ENCODE measurements around the gene DHX58. TPM values are rescaled to one million over a fixed set of nuclear protein-coding genes. Genes with fewer than 3 reads are reported as not detected.
A peak's percentile ranks its signal among the peaks of the same experiment; 100 is the strongest.

The DHX58 gene
- total RNA-seq, 1 donor from 2014 or later: 0.41 TPM

GRCh38 chr17:42060231-42060630 is 52.3 kb downstream of the DHX58 start:
- Mint-ChIP-seq H3K27me3 (ENCODE audit: unreplicated experiment) (peaks cover 17% of the 10 kb centered on the region), H3K9me3 (ENCODE audit: unreplicated experiment) (no peaks in the 10 kb centered on the region), H3K27ac (ENCODE audit: unreplicated experiment) (peak overlapping the region; percentile 44), H3K4me3 (ENCODE audit: unreplicated experiment) (no peak overlapping the region), H3K4me1 (ENCODE audit: unreplicated experiment) (peaks cover 19% of the 10 kb centered on the region), H3K36me3 (ENCODE audit: low read depth, unreplicated experiment) (no peaks in the 10 kb centered on the region)
- no peak for DNase-seq (ENCODE audit: low spot score)
- TF ChIP-seq CTCF (IDR thresholded peaks at IDR 0.05; ENCODE audit: unreplicated experiment): no peak

- H3K27ac Mint-ChIP-seq (ENCODE audit: unreplicated experiment): peak overlapping the region; percentile 44
- DNase-seq (ENCODE audit: low spot score): no peak
- peaks cover 21% of the 10 kb centered on the region for H3K4me1 Mint-ChIP-seq (ENCODE audit: unreplicated experiment)
- peaks cover 17% of the 10 kb centered on the region for H3K27me3 Mint-ChIP-seq (ENCODE audit: unreplicated experiment)
- no peak overlapping the region for H3K4me3 Mint-ChIP-seq (ENCODE audit: unreplicated experiment)
- TF ChIP-seq CTCF (IDR thresholded peaks at IDR 0.05; ENCODE audit: unreplicated experiment): no peak
- H3K36me3 Mint-ChIP-seq (ENCODE audit: low read depth, unreplicated experiment): no peaks in the 10 kb centered on the region
- H3K9me3 Mint-ChIP-seq (ENCODE audit: unreplicated experiment): no peaks in the 10 kb centered on the region
These were observed 52.7 kb downstream of the DHX58 start for GRCh38 chr17:42059815-42060214.

- no peak overlapping the region for H3K4me3 Mint-ChIP-seq (ENCODE audit: unreplicated experiment)
- no peaks in the 10 kb centered on the region for H3K36me3 Mint-ChIP-seq (ENCODE audit: low read depth, unreplicated experiment)
- no peaks in the 10 kb centered on the region for H3K9me3 Mint-ChIP-seq (ENCODE audit: unreplicated experiment)
- H3K27me3 Mint-ChIP-seq (ENCODE audit: unreplicated experiment): peaks cover 13% of the 10 kb centered on the region
- peaks cover 16% of the 10 kb centered on the region for H3K4me1 Mint-ChIP-seq (ENCODE audit: unreplicated experiment)
- TF ChIP-seq CTCF (IDR thresholded peaks at IDR 0.05; ENCODE audit: unreplicated experiment): no peak
- DNase-seq (ENCODE audit: low spot score): no peak
- H3K27ac Mint-ChIP-seq (ENCODE audit: unreplicated experiment): no peak overlapping the region
These were observed 54.5 kb downstream of the DHX58 start for GRCh38 chr17:42058063-42058462.

GRCh38 chr17:42056635-42057034 is 55.9 kb downstream of the DHX58 start:
- H3K27me3 Mint-ChIP-seq (ENCODE audit: unreplicated experiment): peaks cover 11% of the 10 kb centered on the region
- no peak for TF ChIP-seq CTCF (IDR thresholded peaks at IDR 0.05; ENCODE audit: unreplicated experiment)
- peaks cover 16% of the 10 kb centered on the region for H3K4me1 Mint-ChIP-seq (ENCODE audit: unreplicated experiment)
- no peak overlapping the region for H3K4me3 Mint-ChIP-seq (ENCODE audit: unreplicated experiment)
- no peak overlapping the region for H3K27ac Mint-ChIP-seq (ENCODE audit: unreplicated experiment)
- H3K36me3 Mint-ChIP-seq (ENCODE audit: low read depth, unreplicated experiment): no peaks in the 10 kb centered on the region
- DNase-seq (ENCODE audit: low spot score): no peak
- H3K9me3 Mint-ChIP-seq (ENCODE audit: unreplicated experiment): no peaks in the 10 kb centered on the region

GRCh38 chr17:42055496-42055895 is 57.0 kb downstream of the DHX58 start:
- no peak overlapping the region for H3K4me3 Mint-ChIP-seq (ENCODE audit: unreplicated experiment)
- H3K4me1 Mint-ChIP-seq (ENCODE audit: unreplicated experiment): peaks cover 16% of the 10 kb centered on the region
- no peak for TF ChIP-seq CTCF (IDR thresholded peaks at IDR 0.05; ENCODE audit: unreplicated experiment)
- H3K27me3 Mint-ChIP-seq (ENCODE audit: unreplicated experiment): peaks cover 13% of the 10 kb centered on the region
- H3K36me3 Mint-ChIP-seq (ENCODE audit: low read depth, unreplicated experiment): no peaks in the 10 kb centered on the region
- no peak for DNase-seq (ENCODE audit: low spot score)
- H3K9me3 Mint-ChIP-seq (ENCODE audit: unreplicated experiment): no peaks in the 10 kb centered on the region
- no peak overlapping the region for H3K27ac Mint-ChIP-seq (ENCODE audit: unreplicated experiment)
